HL-60 (cell line): ENCODE measurements around the gene ANAPC15.

Experiments used
- CTCF ChIP-seq: IDR thresholded peaks from one replicate; pipeline ENCODE4 v1.5.1; 2011; ENCODE audit warnings: low read length, control low read depth, inconsistent platforms; ENCODE audit not compliant: insufficient read depth
- GABPA ChIP-seq: IDR thresholded peaks from 2 replicates; pipeline ENCODE4 v1.6.1; 2012; ENCODE audit warnings: low read depth
- POLR2AphosphoS5 ChIP-seq: IDR thresholded peaks from 2 replicates; pipeline ENCODE4 v1.6.1; 2012; ENCODE audit warnings: low read depth
- TF ChIP-seq, protein P1 (sequence below): IDR thresholded peaks from 2 replicates; pipeline ENCODE4 v1.6.1; 2012; ENCODE audit warnings: low read depth; ENCODE audit not compliant: insufficient replicate concordance

- TF ChIP-seq CTCF (no peak), POLR2AphosphoS5 (no peak), GABPA (no peak)
- TF ChIP-seq, protein P1, sequence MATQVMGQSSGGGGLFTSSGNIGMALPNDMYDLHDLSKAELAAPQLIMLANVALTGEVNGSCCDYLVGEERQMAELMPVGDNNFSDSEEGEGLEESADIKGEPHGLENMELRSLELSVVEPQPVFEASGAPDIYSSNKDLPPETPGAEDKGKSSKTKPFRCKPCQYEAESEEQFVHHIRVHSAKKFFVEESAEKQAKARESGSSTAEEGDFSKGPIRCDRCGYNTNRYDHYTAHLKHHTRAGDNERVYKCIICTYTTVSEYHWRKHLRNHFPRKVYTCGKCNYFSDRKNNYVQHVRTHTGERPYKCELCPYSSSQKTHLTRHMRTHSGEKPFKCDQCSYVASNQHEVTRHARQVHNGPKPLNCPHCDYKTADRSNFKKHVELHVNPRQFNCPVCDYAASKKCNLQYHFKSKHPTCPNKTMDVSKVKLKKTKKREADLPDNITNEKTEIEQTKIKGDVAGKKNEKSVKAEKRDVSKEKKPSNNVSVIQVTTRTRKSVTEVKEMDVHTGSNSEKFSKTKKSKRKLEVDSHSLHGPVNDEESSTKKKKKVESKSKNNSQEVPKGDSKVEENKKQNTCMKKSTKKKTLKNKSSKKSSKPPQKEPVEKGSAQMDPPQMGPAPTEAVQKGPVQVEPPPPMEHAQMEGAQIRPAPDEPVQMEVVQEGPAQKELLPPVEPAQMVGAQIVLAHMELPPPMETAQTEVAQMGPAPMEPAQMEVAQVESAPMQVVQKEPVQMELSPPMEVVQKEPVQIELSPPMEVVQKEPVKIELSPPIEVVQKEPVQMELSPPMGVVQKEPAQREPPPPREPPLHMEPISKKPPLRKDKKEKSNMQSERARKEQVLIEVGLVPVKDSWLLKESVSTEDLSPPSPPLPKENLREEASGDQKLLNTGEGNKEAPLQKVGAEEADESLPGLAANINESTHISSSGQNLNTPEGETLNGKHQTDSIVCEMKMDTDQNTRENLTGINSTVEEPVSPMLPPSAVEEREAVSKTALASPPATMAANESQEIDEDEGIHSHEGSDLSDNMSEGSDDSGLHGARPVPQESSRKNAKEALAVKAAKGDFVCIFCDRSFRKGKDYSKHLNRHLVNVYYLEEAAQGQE: no peak
Observed at GRCh38 chr11:72139500-72139899, 27.0 kb upstream of the ANAPC15 start.
